Endothelial cell of hepatic sinusoid (primary cell): ENCODE data around the gene APC2.

ENCODE experiments used
- in situ Hi-C: cut with HindIII; loops from 2 replicates; pipeline ENCODE4 v1.10.0; 2017; ENCODE audit warnings: low sequenced_read_pairs

APC2 gene

DNA sequence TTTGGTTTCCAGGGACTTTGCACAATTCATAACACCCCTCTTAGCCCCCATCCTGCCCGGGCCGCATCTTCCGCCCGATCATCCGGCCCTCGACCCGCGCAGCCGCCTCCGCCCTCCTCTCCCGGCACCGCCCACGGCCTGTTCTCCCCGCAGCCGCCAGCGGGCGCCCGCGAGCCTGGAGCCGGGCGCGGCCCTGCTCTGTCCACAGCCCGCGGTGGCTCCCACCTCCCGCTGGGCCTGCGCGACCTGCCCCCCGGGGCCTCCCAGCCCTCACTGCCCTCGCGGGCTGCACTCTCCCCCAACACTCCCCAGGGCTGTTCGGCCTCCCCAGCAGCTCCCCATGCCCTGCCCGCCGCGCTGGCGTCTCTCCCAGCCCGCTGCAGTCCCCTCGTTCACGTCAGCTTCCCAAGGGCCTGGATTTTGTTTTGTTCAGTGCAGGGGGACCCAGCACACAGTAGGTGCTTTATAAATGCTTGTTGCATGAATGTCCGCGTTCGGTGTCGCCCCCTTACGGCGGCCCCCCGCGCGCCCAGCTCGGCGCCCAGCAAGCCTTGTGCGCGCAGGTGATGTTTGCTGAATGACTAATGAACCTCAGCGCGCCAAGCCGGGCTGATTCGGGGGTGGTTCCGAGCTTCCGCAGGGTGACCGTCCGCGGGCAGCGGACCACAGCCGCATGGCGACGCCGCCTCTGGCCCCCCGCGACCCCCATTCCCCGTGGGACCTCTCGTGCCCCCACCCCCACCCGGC lies 4.6 kb upstream of the APC2 start:
- in situ Hi-C loops: no loop called here

DNA sequence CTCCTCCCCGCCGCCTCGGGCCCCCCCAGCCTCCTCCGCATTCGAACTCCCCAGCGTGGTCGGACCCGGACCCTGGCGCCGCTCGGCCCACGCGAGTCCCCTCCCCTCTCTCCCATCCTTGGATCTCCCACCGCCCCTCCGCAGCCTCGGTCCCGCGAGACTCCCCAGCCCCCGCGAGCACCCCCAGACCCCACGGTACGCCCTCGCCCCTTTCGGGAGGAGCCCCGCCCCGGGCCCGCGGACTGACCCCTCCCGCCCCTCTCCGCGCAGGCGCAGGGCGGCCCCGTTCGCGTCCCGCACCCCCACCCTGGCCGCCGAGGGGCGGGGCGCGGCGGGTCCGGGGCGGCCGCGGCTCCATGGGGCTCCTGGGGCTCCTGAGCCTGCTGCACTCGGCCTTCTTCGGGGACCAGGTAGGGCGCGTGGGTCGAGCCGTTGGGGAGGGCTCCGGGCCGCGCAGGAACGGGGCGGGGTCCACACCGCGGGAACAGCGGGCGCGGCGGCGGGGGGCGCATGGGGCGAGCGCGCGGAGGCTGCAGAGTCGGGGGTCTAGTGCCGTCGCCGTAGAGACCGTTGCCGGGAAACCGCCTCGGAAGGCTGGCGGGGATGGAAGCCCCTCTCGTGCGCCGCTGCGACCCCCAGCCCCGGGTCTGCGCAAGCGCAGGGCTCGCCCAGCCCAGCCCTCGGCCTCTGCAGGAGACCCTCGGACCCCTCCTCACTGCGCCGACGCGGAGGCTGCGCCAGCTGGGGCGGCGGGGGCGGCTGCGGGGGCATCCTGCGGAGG lies 3.8 kb upstream of the APC2 start:
- in situ Hi-C loops: no loop called here

DNA sequence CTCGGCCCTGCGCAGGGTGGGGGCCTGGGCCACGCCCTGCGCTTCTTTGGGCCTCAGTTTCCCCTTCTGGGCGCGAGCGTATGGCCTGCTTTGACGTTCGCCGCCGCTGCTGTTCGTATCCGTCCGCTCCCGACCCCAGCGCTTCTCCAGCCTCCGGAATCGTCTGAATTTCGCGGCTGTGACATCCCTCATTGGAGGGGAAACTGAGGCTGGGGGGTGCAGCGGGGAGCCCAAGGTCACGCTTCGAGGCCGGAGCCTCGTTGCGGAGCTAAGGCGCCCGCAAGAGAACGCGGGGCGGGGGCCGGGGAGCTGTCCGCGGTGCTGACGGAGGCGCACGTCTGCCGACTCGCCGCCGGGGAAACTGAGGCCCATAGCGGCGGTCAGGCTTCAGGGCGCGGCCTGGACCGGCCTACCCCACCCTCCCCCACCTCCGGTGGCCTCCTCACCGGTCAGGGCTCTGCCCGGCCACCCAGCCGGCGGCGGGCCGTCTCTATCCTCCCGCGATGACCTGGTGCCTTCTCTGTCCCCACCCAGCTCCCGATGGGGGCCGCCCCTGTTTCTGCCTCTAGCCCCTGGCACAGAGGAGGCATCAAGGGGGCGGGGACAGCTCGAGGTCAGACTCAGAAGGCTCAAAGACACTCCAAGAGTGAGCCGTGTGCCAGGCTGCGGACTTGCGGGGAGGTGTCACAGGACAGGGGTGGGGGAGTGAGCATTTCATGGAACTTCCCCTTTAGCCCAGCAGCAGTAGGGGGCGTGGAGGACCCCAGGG lies 3.0 kb upstream of the APC2 start:
- in situ Hi-C loops: no loop called here

DNA sequence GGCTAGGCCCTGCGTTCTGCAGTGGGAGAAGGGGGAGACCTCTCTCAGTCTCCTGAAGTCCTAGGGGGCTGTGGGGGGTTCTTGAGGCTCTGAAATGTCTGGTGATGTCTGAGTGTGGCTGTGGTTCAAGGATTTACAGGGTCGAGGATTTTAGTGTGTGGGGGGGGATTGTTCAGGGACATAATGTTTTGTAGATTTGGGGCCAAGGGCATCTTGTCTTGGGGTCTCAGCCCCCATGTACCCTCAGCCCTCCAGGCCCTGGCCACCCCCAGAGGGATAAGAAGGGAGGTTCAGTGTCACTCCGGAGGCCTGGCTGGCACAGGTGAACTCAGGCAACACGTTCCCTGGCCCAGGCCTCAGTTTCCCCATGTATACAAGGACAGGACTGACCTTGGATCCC lies 2.4 kb upstream of the APC2 start:
- in situ Hi-C loops: no loop called here

DNA sequence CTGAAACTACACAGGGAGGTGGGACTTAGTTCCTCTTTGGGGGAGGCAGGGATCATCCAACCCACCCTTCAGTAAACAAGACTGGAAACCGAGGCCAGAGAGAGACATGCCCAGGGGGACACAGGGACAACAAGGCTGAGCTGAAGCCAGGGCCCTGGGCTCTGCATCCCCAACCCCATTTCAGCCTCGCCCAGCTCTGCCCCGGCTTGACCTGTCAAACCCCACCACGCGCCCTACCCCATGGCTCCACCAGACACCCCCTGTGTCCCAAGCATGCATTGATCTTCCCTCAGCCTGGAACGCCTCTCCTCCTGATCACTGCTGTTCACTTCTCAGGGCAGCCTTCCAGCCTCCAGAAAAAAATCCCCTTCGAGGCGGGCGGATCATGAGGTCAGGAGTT lies 2.0 kb upstream of the APC2 start:
- in situ Hi-C loops: no loop called here

DNA sequence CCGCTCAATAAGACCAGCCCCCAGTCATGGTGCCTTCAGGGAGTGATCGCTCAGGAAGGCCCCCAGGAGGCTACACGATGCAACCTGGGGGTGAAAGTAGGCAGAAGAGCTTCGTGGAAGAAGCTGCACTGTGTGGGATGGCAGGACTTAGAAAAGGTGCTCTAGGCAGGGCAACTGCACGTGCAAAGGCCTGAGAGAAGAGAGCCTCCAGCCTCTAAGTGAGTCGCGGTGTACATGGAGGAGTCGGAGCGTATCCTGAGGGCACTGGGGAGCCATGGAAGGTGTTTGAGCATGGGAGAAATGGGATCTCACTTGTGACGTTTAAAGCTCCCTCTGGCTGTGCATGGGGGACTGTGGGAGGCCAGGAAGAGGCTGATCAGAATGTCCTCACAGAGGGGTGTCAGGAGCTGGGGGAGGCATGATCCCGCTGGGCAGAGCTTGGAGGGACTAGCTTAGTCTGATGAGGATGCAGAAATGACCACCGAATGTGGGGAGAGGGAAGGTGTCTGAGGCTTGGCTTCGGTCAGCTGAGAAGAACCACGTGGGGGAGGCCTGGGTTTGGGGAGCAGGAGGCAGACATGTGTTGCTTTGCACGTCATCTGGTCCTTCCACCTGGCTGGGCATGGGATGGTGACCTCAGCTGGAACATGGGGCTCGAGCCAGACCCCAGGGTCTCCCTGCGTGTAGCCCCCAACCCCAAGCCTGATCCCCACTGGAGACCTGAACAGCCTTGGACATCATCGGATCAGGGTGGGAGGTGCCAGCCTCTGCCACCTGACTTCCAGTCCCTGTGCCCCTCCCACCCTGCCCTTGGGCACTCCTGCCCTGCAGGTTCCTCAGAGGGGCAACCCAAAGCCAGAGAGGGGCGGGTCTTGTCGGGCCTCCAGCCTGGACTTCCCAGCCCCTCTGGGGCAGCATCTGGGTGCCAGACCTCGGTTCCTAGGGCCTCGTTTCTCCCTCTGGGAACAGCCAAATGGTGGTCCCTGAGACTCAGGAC lies 1.1 kb downstream of the APC2 start:
- in situ Hi-C loops: no loop called here

DNA sequence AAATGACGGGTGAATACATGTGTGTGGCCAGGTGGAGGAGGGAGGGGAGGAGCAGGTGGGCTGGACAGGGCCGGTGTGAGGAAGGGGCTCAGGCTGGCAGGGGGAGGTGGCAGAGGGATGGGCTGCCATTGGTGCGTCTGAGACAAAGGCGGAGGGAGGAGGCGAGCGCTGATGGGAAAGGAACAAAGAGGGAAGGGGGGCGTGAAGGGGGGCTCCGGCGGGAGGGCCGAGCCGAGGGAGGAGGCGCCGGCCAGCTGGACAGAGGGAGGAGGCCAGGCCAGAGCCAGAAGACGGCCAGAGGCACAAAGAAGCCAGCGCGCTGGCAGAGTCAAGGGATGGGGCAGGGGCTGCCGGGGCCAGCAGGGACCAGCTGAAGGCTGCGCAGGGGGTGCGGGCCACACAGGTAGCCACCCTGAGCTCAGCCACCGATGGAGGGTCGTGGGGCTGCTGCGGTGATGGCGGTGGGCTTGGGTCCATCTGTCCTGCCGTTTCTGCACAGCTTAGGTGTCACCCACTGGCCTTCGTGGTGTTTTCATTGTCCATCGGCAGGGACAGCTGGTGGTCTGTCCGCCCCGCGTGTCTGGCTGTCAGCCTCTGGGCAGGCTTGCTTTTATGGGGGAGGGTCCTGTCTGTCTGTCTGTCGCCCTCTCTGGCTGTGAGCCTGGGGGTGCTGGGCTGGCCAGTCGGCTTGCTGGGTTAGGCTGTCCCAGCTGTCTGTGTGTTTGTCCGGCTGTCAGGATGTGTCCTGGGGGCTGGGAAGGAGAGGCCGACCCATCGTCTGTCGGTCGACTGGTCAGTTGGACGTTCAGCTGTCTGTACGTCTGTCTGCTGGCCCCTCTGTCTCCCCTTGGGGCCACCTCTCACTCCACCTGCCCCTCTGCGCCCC lies 2.2 kb downstream of the APC2 start:
- in situ Hi-C loops: no loop called here

DNA sequence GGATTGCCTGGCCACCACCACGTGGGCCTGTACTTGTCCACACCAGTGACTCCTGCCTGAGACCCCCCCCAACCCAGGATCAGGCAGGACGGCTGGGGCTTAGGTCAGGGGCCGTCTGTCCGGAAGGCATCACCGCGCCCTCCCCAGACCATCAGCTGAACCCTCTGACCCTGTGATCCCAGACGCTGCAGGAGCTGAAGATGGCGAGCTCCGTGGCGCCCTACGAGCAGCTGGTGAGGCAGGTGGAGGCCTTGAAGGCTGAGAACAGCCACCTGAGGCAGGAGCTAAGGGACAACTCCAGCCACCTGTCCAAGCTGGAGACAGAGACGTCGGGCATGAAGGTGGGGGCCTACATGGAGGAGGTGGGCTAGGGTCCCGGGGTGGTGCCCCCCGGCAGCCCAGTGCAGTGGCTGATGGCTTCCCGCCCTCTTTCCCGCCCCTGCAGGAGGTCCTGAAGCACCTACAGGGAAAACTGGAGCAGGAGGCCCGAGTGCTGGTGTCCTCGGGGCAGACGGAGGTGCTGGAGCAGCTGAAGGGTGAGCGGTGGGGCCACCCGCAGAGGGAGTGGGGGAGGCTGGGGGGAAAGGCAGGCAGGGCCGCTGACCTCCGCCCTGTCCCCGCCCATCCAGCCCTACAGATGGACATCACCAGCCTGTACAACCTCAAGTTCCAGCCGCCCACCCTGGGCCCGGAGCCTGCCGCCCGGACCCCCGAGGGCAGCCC lies 3.0 kb downstream of the APC2 start:
- in situ Hi-C loops: no loop called here

DNA sequence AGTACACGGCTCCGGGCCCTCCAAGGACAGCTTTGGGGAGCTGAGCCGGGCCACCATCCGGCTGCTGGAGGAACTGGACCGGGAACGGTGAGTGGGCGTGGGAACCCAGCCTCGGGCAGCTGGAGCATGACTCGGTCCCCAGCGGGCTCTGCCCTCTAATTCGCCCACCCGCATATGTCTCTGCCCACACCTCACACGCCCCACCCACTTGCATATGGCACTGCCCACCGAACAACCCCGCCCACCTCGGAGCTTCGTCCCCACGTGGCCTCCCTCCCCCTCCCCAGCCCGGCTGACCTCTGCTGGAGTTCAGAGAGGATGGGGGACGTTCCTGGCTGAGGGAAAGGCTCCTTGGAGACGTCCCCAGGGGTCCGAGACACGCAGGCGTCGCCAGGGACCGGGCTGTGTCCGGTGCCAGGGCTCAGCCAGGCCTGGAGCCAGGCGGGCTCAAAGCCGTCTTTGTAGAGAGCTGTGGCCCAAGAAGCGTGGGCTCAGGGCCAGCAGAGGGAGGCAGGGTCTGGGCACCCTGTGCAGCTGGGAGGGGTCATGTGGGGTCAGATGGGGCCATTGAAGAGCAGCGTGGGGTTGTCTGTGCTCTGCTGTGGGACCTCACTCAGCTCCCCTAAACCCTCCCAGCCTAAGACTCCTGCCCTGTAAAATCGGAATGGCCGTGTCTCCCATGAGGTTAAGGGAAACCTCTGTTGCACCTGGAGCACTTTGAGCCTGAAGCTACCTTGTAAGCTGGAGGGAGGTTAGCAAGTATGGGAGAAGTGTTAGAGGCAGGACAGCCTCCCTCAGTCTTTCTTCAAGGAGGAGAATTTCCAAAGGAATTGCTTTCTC lies 3.8 kb downstream of the APC2 start:
- in situ Hi-C loops: no loop called here

DNA sequence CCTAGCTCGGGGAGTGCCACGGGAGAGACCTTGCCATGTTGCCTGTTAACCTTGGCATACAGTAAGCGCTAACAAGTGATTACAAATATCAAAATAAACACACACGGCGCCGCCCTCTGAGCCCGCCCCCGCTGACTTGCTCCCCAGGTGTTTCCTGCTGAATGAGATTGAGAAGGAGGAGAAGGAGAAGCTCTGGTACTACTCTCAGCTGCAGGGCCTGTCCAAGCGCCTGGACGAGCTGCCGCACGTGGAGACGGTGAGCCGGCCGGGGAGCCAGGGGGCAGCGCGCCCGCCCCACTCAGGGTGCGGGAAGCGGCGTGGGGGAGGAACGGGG lies 5.0 kb downstream of the APC2 start:
- in situ Hi-C loops: no loop called here

DNA sequence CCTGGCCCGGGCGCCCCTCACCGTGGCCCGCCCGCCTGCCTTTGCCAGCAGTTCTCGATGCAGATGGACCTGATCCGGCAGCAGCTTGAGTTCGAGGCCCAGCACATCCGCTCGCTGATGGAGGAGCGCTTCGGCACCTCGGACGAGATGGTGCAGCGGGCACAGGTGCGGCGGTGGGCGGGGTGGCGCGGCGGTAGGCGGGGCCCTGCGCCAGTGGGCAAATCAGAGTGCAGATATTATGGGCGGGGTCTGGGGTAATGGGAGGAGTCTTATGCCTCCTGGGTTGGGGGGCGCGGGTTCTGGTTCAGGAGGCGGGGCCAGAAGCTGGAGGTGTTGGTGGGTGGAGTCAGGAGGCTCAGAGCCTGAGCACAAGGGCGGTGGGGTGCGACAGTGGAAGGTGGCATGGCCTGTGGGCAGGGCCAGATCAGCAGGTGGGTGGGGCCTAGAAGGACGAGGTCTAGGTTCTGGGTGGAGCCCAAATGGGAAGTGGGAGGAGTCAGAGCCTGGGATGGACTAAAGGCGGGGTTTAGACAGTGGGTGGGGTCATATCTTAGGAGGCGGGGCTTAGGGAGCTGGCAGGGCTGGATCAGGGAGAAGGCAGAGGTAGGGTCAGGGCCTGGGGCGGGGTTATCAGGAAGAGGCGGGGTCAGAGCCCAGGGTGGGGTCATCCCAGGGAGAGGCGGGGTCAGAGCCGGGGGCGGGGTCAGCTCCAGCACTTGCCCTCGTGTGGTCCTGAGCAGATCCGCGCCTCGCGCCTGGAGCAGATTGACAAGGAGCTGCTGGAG lies 5.6 kb downstream of the APC2 start:
- in situ Hi-C loops: no loop called here

DNA sequence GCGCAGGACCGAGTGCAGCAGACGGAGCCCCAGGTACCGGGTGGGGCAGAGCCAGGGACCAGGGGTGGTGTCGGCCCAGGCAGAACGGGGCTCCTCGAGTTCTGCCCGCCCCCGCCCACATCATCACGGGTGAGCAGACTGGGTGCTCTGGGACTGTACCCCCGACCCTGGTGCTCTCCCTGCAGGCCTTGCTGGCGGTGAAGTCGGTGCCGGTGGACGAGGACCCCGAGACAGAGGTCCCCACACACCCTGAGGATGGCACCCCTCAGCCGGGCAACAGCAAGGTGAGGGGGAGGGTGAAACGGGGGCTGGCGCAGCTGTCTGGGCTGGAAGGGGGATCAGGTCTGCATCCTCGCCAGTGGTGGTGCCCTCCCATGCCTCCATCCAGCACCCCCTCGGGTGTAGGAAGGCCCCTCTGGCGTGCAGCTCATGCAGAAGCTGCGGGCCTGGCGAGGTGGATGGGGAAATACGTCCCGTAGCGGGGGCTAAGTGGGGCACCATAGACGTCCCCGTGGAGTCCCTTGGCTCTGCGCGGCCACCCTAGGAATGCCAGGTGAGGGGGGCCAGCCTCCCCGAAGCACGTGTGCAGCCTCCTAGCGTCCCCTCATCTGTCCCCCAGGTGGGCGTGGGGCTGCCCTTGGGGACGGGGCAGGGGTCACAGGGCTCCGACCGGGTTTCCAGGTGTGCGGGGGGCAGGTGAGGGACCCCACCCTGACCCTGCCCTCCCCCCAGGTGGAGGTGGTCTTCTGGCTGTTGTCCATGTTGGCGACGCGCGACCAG lies 6.4 kb downstream of the APC2 start:
- in situ Hi-C loops: no loop called here

DNA sequence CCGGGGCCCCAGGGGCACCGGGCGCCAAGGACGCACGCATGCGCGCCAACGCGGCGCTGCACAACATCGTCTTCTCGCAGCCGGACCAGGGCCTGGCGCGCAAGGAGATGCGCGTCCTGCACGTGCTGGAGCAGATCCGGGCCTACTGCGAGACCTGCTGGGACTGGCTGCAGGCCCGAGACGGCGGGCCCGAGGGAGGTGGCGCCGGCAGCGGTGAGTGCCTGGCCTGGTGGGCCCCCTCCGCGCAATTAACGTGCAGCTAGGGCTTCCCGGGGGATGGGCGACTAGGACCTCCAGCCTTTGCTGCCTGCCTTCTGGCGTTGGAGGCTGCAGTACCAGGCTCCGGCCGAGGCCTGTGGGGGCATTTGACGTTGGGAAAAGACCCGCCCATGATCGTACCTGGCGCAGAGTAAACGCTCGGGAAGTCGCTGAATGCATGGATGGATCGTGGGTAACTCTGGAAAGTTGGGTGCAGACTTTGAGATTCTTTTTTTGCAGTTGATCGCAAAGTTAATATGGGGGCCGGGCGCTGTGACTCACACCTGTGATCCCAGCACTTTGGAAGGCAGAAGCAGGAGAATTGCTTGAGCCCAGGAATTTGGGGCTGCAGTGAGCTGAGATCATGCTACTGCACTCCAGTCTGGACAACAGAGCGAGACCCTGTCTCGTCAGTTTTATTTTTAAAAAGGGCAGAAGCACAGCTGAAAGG lies 7.3 kb downstream of the APC2 start:
- in situ Hi-C loops: no loop called here

DNA sequence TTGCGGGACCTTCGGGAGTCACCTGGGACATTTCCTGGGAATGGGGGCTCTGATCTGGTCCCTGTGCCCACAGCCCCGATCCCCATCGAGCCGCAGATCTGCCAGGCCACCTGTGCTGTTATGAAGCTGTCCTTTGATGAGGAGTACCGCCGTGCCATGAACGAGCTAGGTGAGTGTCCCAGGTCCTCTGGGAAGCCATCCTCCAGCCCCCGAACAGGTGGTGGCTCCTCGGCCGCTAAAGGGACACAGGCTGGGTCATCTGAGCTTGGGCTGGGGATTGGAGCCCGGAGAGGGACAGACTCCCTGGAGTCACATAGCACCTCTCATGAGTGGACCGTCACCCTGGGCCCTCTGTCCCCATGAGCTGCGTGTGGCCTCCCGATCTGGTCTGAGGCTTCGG lies 8.0 kb downstream of the APC2 start:
- in situ Hi-C loops: no loop called here

DNA sequence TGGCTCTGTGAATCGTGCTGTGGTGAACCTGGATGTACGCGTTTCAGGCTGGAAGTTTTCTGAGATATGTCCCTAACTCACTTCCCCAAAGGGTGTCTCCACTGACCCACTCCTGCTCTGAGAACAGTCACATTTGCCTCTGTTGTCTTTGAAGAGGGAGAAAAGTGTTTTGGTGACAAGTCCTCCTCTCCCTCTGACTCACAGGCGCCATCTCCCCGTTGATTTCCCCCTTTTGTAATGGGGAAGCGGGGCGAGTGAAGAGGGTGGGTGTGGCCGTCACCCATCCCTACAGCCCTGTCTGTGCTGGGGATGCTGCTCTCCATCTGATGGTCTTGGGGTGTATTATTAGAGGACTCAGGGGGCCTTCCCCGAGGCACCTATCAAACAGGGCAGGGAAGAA lies 9.6 kb downstream of the APC2 start:
- in situ Hi-C loops: no loop called here
